ENCODE results near the gene GPX1.
A peak's percentile ranks its signal among the peaks of the same experiment; 100 is the strongest.
"Not testable (repeated sequence)": the region's sequence is repeated elsewhere in the genome, so short reads cannot be mapped to it uniquely, and the experiment has no call there.

Gene GPX1

GRCh38 chr3:49357443-49358216 lies 523 bp downstream of the GPX1 start:
- DNase-seq, result peak; percentile 51

GRCh38 chr3:49357095-49357442 lies 1.1 kb downstream of the GPX1 start:
- not testable (repeated sequence) for DNase-seq

- DNase-seq, result no peak
Observed at GRCh38 chr3:49352890-49353421, 5.2 kb downstream of the GPX1 start.

- no peak for DNase-seq
Observed at GRCh38 chr3:49352281-49352680, 5.9 kb downstream of the GPX1 start.

- no peak for DNase-seq
Observed at GRCh38 chr3:49351521-49352011, 6.6 kb downstream of the GPX1 start.

- DNase-seq, result no peak
Observed at GRCh38 chr3:49349348-49350114, 8.6 kb downstream of the GPX1 start.

GRCh38 chr3:49348361-49348760 lies 9.8 kb downstream of the GPX1 start:
- not testable (repeated sequence) for DNase-seq

- DNase-seq, result no peak
Observed at GRCh38 chr3:49346797-49347251, 11.3 kb downstream of the GPX1 start.

GRCh38 chr3:49343163-49343562 lies 15.0 kb downstream of the GPX1 start:
- no peak for DNase-seq

GRCh38 chr3:49341996-49342395 lies 16.2 kb downstream of the GPX1 start:
- no peak for DNase-seq

GRCh38 chr3:49339941-49340800 lies 18.0 kb downstream of the GPX1 start, which contains the start of gene USP4:
Gene USP4, minus strand, starts transcription at chr3:49340053. Its CDS starts 29 bp downstream, at chr3:49340024.
- peak; percentile 84 for DNase-seq

- DNase-seq, result no peak
Observed at GRCh38 chr3:49339581-49339940, 18.6 kb downstream of the GPX1 start.

GRCh38 chr3:49333916-49334633 lies 24.1 kb downstream of the GPX1 start:
- DNase-seq, result no peak

GRCh38 chr3:49333091-49333490 lies 25.1 kb downstream of the GPX1 start:
- DNase-seq, result no peak

- DNase-seq, result no peak
Observed at GRCh38 chr3:49329186-49329585, 29.0 kb downstream of the GPX1 start.

GRCh38 chr3:49328350-49328749 lies 29.8 kb downstream of the GPX1 start:
- DNase-seq, result not testable (repeated sequence)

GRCh38 chr3:49327485-49327884 lies 30.7 kb downstream of the GPX1 start:
- no peak for DNase-seq

- no peak for DNase-seq
Observed at GRCh38 chr3:49324768-49325167, 33.4 kb downstream of the GPX1 start.

GRCh38 chr3:49316696-49317457 lies 41.3 kb downstream of the GPX1 start:
- DNase-seq, result no peak

GRCh38 chr3:49313896-49314688 lies 44.1 kb downstream of the GPX1 start:
- no peak for DNase-seq

Measured in T-helper 9 cell (primary cell).